ENCODE data around the gene GRIN2D.
"Not testable (repeated sequence)": the region's sequence is repeated elsewhere in the genome, so short reads cannot be mapped to it uniquely, and the experiment has no call there.

The GRIN2D gene

GRCh38 chr19:48391100-48392005 is 2.1 kb upstream of the GRIN2D start, which contains the start of gene KDELR1:
Gene KDELR1, minus strand, starts transcription at chr19:48391551. Its CDS starts 193 bp downstream, at chr19:48391358.
- TF ChIP-seq EZH2 (IDR thresholded peaks at IDR 0.05; ENCODE audit: borderline replicate concordance, low read length) (no peak), CTCF (IDR thresholded peaks at IDR 0.05; ENCODE audit: low read length) (peak; percentile 85)
- peak within 1 kb of the TSS; percentile 98 for H3K9ac ChIP-seq (ENCODE audit: low read length)
- H3K36me3 ChIP-seq (ENCODE audit: insufficient read depth, low read length), result peaks cover 14% of the 10 kb centered on the region; the same call in 1 of the 2 replicates
- H4K20me1 ChIP-seq (ENCODE audit: insufficient read depth, low read length), result no peaks in the 10 kb centered on the region
- H3K4me3 ChIP-seq (ENCODE audit: low read depth, low read length, poor library complexity, severe bottlenecking), result peak within 1 kb of the TSS; percentile 98
- peak within 1 kb of the TSS; percentile 38; the same call in 1 of the 2 replicates for H2AFZ ChIP-seq (ENCODE audit: low read length)
- H3K79me2 ChIP-seq (ENCODE audit: insufficient read depth, low read length), result no peaks in the 10 kb centered on the region
- no peaks in the 10 kb centered on the region for H3K9me2 ChIP-seq (ENCODE audit: low read depth, low read length)
- peak within 1 kb of the TSS; percentile 58 for H3K27ac ChIP-seq (ENCODE audit: low read depth, low read length, poor library complexity, severe bottlenecking)
- no peaks in the 10 kb centered on the region for H3F3A ChIP-seq (ENCODE audit: insufficient read depth, low read length)
- H3K4me2 ChIP-seq (ENCODE audit: low read length), result peak within 1 kb of the TSS; percentile 95
- H3K27me3 ChIP-seq (ENCODE audit: insufficient read depth, low read length), result no peaks in the 10 kb centered on the region; the same call in 1 of the 2 replicates
- peaks cover 5% of the 10 kb centered on the region for H3K4me1 ChIP-seq (ENCODE audit: insufficient read depth, low read length, severe bottlenecking)
- no peaks in the 10 kb centered on the region for H3K9me3 ChIP-seq (ENCODE audit: low read length)

GRCh38 chr19:48392006-48392344 is 1.5 kb upstream of the GRIN2D start:
- Histone ChIP-seq H3K4me3 (ENCODE audit: low read depth, low read length, poor library complexity, severe bottlenecking) (peak overlapping the region; percentile 98), H3K36me3 (ENCODE audit: insufficient read depth, low read length) (peaks cover 13% of the 10 kb centered on the region; the same call in 1 of the 2 replicates), H3K4me2 (ENCODE audit: low read length) (peak overlapping the region; percentile 95; the same call in 1 of the 2 replicates)
- not testable (repeated sequence) for H3K9me2 ChIP-seq (ENCODE audit: low read depth, low read length); H3K4me1 ChIP-seq (ENCODE audit: insufficient read depth, low read length, severe bottlenecking); H3K9me3 ChIP-seq (ENCODE audit: low read length); H3K27me3 ChIP-seq (ENCODE audit: insufficient read depth, low read length); H2AFZ ChIP-seq (ENCODE audit: low read length); H3K9ac ChIP-seq (ENCODE audit: low read length); H3F3A ChIP-seq (ENCODE audit: insufficient read depth, low read length); H3K27ac ChIP-seq (ENCODE audit: low read depth, low read length, poor library complexity, severe bottlenecking); H3K79me2 ChIP-seq (ENCODE audit: insufficient read depth, low read length); H4K20me1 ChIP-seq (ENCODE audit: insufficient read depth, low read length)

GRCh38 chr19:48392860-48393558 is 459 bp upstream of the GRIN2D start:
- H4K20me1 ChIP-seq (ENCODE audit: insufficient read depth, low read length), result no peaks in the 10 kb centered on the region
- H3K9me2 ChIP-seq (ENCODE audit: low read depth, low read length), result no peaks in the 10 kb centered on the region
- peak overlapping the region; percentile 21; the same call in 1 of the 2 replicates for H3K4me2 ChIP-seq (ENCODE audit: low read length)
- peaks cover 6% of the 10 kb centered on the region; the same call in 1 of the 2 replicates for H3K27me3 ChIP-seq (ENCODE audit: insufficient read depth, low read length)
- peaks cover 6% of the 10 kb centered on the region; the same call in 1 of the 2 replicates for H3K36me3 ChIP-seq (ENCODE audit: insufficient read depth, low read length)
- no peak overlapping the region for H3K27ac ChIP-seq (ENCODE audit: low read depth, low read length, poor library complexity, severe bottlenecking)
- no peaks in the 10 kb centered on the region for H3K79me2 ChIP-seq (ENCODE audit: insufficient read depth, low read length)
- TF ChIP-seq CTCF (IDR thresholded peaks at IDR 0.05; ENCODE audit: low read length) (no peak), EZH2 (IDR thresholded peaks at IDR 0.05; ENCODE audit: borderline replicate concordance, low read length) (no peak)
- no peaks in the 10 kb centered on the region for H3K9me3 ChIP-seq (ENCODE audit: low read length)
- H3F3A ChIP-seq (ENCODE audit: insufficient read depth, low read length), result no peaks in the 10 kb centered on the region
- H3K4me3 ChIP-seq (ENCODE audit: low read depth, low read length, poor library complexity, severe bottlenecking), result no peak overlapping the region
- no peak overlapping the region for H3K9ac ChIP-seq (ENCODE audit: low read length)
- peaks cover 12% of the 10 kb centered on the region for H3K4me1 ChIP-seq (ENCODE audit: insufficient read depth, low read length, severe bottlenecking)
- no peak overlapping the region for H2AFZ ChIP-seq (ENCODE audit: low read length)
